Measurements from ENCODE around the gene WWOX.
"Not testable (repeated sequence)": the region's sequence is repeated elsewhere in the genome, so short reads cannot be mapped to it uniquely, and the experiment has no call there.

The WWOX gene

DNA sequence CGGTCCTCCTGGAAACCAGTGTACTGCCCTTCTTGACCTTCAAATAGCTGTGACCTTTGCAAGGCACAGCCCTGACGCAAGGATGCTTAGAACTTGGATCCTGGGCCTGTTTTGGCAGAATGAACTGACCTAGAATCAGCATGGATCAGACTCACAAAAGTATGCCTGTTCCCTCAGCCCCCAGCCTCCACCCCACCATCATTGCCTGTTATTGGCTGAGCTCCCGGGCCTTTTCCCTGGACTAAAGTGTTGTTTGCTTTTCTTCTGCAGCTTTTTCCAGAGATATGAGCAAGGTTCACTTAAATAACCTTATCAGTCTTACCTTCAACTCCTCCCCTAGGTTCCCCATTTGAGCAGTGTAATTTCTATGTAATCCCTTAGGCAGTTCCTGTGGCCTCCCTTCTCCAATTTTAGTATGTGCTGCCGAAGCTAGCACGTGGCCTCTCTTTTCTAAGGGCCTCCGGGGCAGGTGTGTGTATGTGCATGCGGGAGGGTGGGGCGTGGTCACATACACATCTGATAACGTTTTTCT is 1153.7 kb downstream of the WWOX start:
- no peak for DNase-seq

DNA sequence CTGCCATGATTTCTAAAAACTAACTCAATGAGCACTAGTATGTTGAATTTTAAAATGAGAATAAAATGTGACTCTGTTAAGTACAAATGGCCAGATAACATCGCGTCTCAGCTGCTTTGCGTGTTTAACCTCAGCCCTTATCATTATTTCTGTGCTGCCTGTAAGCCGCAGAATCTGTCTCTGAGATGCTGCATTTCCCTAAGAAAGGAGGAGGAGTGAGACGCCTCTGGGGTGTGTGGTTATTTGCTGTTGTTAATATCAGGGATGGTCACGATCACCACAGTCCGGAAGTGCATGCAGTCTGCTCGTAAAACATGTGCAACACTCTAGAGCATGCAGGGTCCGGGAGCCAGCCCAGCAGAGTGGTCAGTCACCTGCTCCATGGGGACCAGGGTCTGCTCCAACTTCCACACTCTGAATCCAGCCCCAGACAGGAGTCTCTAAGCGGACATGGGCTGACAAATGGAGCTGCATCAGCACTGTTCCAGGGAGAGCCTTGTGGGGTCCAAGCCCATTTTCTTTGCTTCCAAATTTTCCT is 1158.6 kb downstream of the WWOX start:
- DNase-seq = no peak

DNA sequence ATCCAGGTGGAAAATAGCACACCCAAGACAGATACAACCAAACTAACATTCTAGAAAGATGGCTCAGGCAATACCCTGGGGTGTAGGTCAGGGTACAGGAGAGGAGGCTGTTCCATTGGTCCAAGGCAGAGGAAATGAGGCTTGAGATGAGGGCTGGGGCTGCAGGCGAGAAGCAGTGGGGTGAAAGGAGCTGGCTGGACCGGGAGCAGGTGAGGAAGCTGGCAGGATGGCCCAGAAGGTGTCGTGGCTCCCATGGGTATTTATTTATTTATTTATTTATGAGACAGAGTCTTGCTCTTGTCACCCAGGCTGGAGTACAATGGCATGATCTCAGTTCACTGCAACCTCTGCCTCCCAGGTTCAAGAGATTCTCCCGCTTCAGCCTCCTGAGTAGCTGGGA is 1161.4 kb downstream of the WWOX start:
- DNase-seq = not testable (repeated sequence)

- no peak for DNase-seq
Measured at GRCh38 chr16:79261481-79261940, 1162.1 kb downstream of the WWOX start.

DNA sequence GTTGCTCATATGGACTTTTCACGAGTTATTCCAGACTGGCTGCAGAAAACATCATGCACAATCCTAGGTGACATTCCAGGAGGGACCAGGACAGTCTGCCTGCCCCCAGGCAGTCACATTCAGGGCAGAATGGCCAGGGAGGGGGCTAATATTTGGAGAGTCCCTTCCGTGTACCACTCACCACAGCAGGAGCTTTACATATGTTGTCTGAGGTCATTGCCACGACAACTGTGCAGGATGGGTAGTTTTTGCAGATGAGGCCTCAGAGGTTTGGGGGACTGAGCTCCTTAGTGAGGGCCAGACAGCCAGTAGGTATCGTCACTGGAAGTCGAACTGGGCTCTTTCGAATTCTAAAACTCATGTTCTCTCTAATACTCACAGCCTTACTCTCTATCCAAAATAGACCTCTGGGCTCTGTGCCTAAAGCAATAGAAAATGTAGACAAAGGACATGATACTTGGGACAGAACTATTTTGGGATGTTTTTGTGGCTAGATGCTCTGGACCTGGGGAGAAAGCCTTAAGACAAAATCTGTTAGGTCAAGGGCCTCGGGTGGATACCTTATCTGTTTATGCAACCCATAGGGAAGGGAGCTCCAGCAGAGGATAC is 1162.6 kb downstream of the WWOX start:
- no peak for DNase-seq
